GM15510 (cell line): ENCODE measurements around the gene B4GALT1.

Source experiments
- POLR2A ChIP-seq: IDR thresholded peaks from 3 replicates; pipeline ENCODE4 v1.6.1; 2011; ENCODE audit warnings: borderline replicate concordance; ENCODE audit not compliant: insufficient read length; ENCODE audit errors: extremely low read depth

The B4GALT1 gene

GRCh38 chr9:33113799-33114547 is 53.2 kb downstream of the B4GALT1 start:
- TF ChIP-seq POLR2A, result no peak

- TF ChIP-seq POLR2A, result no peak
These were observed 55.0 kb downstream of the B4GALT1 start for GRCh38 chr9:33112094-33112493.

GRCh38 chr9:33111631-33112030 is 55.5 kb downstream of the B4GALT1 start:
- TF ChIP-seq POLR2A, result no peak

GRCh38 chr9:33110686-33111085 is 56.5 kb downstream of the B4GALT1 start:
- TF ChIP-seq POLR2A, result no peak

GRCh38 chr9:33109850-33110595 is 57.1 kb downstream of the B4GALT1 start:
- no peak for TF ChIP-seq POLR2A

GRCh38 chr9:33109097-33109496 is 58.0 kb downstream of the B4GALT1 start:
- no peak for TF ChIP-seq POLR2A

GRCh38 chr9:33108472-33108871 is 58.7 kb downstream of the B4GALT1 start:
- no peak for TF ChIP-seq POLR2A

- no peak for TF ChIP-seq POLR2A
These were observed 59.4 kb downstream of the B4GALT1 start for GRCh38 chr9:33107762-33108161.

GRCh38 chr9:33106827-33107621 is 60.1 kb downstream of the B4GALT1 start:
- no peak for TF ChIP-seq POLR2A

GRCh38 chr9:33106372-33106771 is 60.8 kb downstream of the B4GALT1 start:
- no peak for TF ChIP-seq POLR2A

GRCh38 chr9:33105959-33106358 is 61.2 kb downstream of the B4GALT1 start:
- no peak for TF ChIP-seq POLR2A

- TF ChIP-seq POLR2A, result no peak
These were observed 61.6 kb downstream of the B4GALT1 start for GRCh38 chr9:33105504-33105903.

- TF ChIP-seq POLR2A, result no peak
These were observed 62.7 kb downstream of the B4GALT1 start for GRCh38 chr9:33104401-33104800.

GRCh38 chr9:33103501-33104281 is 63.4 kb downstream of the B4GALT1 start:
- no peak for TF ChIP-seq POLR2A
